ENCODE results near the gene MORN5. TPM values are rescaled to one million over a fixed set of nuclear protein-coding genes. Genes with fewer than 3 reads are reported as not detected.

MORN5 gene
- total RNA-seq, 1 donor from 2014 or later: not detected

DNA sequence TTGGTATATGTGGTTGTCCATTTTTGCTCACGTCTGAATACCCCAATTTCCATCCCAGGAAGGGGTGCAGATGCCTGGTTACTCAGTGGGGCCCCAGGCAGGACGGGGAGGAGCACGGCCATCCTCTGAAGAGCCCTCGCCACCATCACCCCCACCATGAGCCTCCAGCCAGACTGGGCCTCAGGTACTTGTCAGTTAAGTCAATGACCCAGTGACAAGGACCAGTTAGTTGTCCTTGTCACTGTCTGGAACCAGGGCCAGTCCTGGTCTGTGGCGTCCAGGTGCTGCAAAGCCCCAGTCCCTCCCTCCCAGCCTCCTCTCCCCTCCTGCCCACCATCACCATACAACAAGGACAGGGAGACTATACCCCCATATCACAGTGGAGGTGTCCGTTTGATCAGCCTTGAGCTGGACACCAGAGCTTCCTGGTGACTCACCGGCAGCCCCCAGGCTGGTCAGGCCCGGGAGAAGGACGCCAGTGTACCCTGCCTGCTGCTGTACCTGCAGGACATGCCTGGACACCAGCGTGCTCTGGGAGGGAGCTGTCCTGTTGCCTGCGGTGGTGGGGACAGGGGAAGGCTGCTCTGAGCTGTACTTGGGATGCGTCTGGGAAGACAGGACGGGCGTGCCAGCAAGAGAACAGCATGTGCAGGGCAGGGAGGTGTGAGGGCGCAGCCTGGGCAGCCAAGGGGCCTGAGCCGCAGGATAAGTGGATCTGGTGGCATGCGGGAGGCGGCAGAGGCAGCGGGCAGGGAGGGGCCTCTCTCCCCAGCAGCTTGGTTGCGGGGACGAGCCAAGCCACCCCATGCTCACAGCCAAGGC is 34.0 kb upstream of the MORN5 start:
- peak overlapping the region; percentile 44 for H3K4me3 ChIP-seq (ENCODE audit: low read depth, low read length)
- no peak for TF ChIP-seq CTCF (conservative IDR thresholded peaks at IDR 0.05; ENCODE audit: low read depth, low read length)
- no peak for DNase-seq (ENCODE audit: low read depth)

GRCh38 chr9:122126331-122127261 is 33.1 kb upstream of the MORN5 start:
- DNase-seq (ENCODE audit: low read depth): no peak
- H3K4me3 ChIP-seq (ENCODE audit: low read depth, low read length): peak overlapping the region; percentile 44
- TF ChIP-seq CTCF (conservative IDR thresholded peaks at IDR 0.05; ENCODE audit: low read depth, low read length): peak; percentile 15

DNA sequence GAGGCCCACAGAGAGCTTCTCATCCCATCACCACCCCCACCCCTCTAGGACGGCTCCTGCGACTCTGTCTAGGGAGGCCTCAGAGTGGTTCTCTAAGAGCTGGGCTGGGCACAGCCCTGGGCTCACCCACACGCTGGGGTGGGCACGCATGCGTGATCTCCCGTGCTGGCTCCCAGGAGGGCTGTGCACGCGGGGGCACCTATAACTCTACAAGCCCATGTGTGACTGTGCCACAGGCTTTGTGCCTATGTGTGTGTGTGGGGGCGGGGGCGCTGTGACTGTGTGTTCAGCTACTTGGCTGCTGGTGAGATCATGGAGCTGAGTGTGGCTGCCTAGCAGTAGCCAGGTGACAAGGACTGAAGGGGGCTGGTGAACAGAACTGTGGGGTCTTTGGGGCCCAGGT is 32.3 kb upstream of the MORN5 start:
- no peak overlapping the region for H3K4me3 ChIP-seq (ENCODE audit: low read depth, low read length)
- no peak for DNase-seq (ENCODE audit: low read depth)
- no peak for TF ChIP-seq CTCF (conservative IDR thresholded peaks at IDR 0.05; ENCODE audit: low read depth, low read length)

GRCh38 chr9:122128007-122128968 is 31.4 kb upstream of the MORN5 start:
- DNase-seq (ENCODE audit: low read depth): no peak
- no peak for TF ChIP-seq CTCF (conservative IDR thresholded peaks at IDR 0.05; ENCODE audit: low read depth, low read length)
- H3K4me3 ChIP-seq (ENCODE audit: low read depth, low read length): no peak overlapping the region

GRCh38 chr9:122128969-122129343 is 30.8 kb upstream of the MORN5 start:
- DNase-seq (ENCODE audit: low read depth): no peak
- no peak overlapping the region for H3K4me3 ChIP-seq (ENCODE audit: low read depth, low read length)
- no peak for TF ChIP-seq CTCF (conservative IDR thresholded peaks at IDR 0.05; ENCODE audit: low read depth, low read length)

- H3K4me3 ChIP-seq (ENCODE audit: low read depth, low read length): no peak overlapping the region
- no peak for DNase-seq (ENCODE audit: low read depth)
- TF ChIP-seq CTCF (conservative IDR thresholded peaks at IDR 0.05; ENCODE audit: low read depth, low read length): no peak
Observed at GRCh38 chr9:122129969-122130368, 29.7 kb upstream of the MORN5 start.
